Measurements from ENCODE around the gene SPATA32.

The SPATA32 gene

DNA sequence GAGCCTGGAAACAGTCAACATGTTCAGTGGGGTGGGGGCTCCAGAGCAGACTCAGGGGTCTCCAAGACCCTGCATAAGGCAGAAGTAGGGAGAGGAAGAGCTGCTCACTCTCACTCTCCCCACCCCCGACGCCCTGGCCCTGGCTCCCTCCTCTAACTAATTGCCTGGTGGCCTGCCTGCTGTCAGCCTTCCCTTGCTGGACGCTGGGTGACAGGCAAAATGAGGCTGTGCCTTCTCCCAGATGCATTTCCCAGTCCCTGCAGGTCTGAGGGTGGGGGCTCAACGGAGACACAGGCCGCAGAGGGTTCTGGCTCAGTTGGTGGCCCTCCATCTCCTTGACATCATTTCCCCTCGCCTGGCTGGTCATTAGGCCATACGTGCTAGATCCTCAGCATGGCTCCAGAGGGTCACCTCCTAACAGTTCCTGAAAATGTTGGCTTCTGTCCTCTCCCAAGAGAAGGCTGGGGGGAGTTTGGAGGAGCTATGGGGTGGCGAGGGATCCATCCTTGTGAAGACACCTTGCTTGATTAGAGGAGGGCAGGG, 38.8 kb downstream of the SPATA32 start:
- CTCF ChIA-PET, result interaction anchor here (1.2 to 10.2 kb wide), 3 partner anchors 11 to 88 kb away, joined by 3 to 309 read pairs (median 6); partner anchors contain the start of gene ACBD4
- no peak for DNase-seq (ENCODE audit: extremely low spot score)
- TF ChIP-seq CTCF (IDR thresholded peaks at IDR 0.05; ENCODE audit: control extremely low read depth, extremely low read depth, low read depth, missing control alignments), result no peak
- POLR2A ChIA-PET, result interaction anchor here (1.9 kb wide), 1 partner anchor 74 kb away, joined by 5 read pairs; no protein-coding TSS in a partner anchor

- POLR2A ChIA-PET, result interaction anchor here (1.9 kb wide), 1 partner anchor 73 kb away, joined by 5 read pairs; no protein-coding TSS in a partner anchor
- CTCF ChIA-PET, result interaction anchor here (1.2 to 10.2 kb wide), 4 partner anchors 11 to 163 kb away, joined by 3 to 309 read pairs (median 7); partner anchors contain the start of gene ACBD4
- no peak for DNase-seq (ENCODE audit: extremely low spot score)
- TF ChIP-seq CTCF (IDR thresholded peaks at IDR 0.05; ENCODE audit: control extremely low read depth, extremely low read depth, low read depth, missing control alignments), result no peak
Measured at GRCh38 chr17:45222289-45222995, 39.5 kb downstream of the SPATA32 start.

DNA sequence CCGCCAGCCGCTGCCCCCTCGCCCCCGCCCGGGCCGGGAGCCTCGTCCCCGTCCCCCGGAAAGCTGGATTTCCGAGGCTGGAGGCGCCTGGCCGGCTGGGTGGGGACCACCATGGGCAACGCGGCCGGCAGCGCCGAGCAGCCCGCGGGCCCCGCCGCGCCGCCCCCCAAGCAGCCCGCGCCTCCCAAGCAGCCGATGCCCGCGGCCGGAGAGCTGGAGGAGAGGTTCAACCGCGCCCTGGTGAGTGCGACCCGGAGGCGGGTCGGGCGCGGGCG, 39.9 kb downstream of the SPATA32 start:
- no peak for TF ChIP-seq CTCF (IDR thresholded peaks at IDR 0.05; ENCODE audit: control extremely low read depth, extremely low read depth, low read depth, missing control alignments)
- ChIA-PET POLR2A (interaction anchor here (1.9 kb wide), 1 partner anchor 72 kb away, joined by 5 read pairs; no protein-coding TSS in a partner anchor), CTCF (interaction anchor here (2.4 to 10.2 kb wide), 2 partner anchors 12 to 164 kb away, joined by 8 to 309 read pairs; no protein-coding TSS in a partner anchor)
- DNase-seq (ENCODE audit: extremely low spot score), result no peak

DNA sequence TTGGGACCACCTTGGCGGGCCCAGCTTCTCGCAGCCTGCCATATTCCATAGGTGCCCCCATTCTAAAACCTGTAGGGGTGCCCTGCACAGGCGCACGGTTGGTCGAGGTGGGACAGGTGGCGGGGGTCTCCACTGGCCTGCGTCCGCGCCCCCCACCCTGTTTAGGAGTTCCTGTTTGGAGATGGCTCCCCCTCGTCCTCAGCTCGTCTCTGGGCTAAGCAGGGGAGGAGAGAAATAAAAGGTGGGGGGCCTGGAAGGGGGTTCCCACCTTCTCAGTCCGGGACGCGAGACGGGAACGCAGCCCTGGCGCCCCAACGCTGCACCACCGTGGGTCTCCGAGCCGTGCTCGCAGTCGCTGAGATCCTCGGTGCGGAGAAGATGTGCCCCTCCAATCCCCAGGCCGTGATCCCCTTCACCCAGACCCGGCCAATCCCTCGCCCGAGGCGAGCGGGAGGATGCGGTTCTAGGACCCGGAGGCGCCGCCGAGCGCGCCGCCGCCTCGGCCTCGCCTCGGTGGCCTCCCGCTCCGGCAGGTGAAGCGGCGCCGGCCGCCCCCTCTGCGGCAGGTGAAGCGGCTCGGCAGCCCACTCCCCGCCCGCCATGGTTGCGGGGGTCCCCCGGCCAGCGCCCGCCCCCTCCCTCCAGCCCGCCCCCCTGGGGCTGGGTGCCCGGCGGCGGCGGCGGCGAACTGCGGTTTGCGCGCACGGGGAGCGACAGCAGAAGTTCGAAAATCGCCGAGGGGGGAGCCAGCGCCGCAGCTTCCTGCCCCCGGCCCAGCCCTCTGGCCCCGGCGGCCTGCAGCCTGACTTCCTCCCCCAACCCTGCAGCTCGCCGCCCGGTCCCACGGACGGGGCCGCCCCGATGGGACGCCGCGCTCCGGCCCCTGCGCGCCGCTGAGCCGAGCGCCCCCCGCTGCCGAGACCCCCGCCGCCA, 40.5 kb downstream of the SPATA32 start, which contains the start of gene FMNL1:
FMNL1 (plus strand) TSS at position 805 of the 933 bp plus-strand sequence. CDS start 240 bp downstream, outside the sequence.
- no peak for TF ChIP-seq CTCF (IDR thresholded peaks at IDR 0.05; ENCODE audit: control extremely low read depth, extremely low read depth, low read depth, missing control alignments)
- DNase-seq (ENCODE audit: extremely low spot score), result peak; percentile 71
- POLR2A ChIA-PET, result interaction anchor here (1.1 to 1.9 kb wide), 2 partner anchors 8 to 72 kb away, joined by 5 read pairs; no protein-coding TSS in a partner anchor
- CTCF ChIA-PET, result interaction anchor here (0.7 to 10.2 kb wide), 9 partner anchors 12 to 209 kb away, joined by 3 to 309 read pairs (median 11); partner anchors contain the start of gene ACBD4

GRCh38 chr17:45220079-45220478, 41.8 kb downstream of the SPATA32 start:
- no peak for TF ChIP-seq CTCF (IDR thresholded peaks at IDR 0.05; ENCODE audit: control extremely low read depth, extremely low read depth, low read depth, missing control alignments)
- no peak for DNase-seq (ENCODE audit: extremely low spot score)
- ChIA-PET POLR2A (no interaction called here), CTCF (interaction anchor here (0.9 to 10.2 kb wide), 22 partner anchors 10 to 173 kb away, joined by 3 to 309 read pairs (median 11); partner anchors contain the start of gene ACBD4)
